GM12865 (cell line): ENCODE data around the gene ATP13A2.
A peak's percentile ranks its signal among the peaks of the same experiment; 100 is the strongest.
"Not testable (repeated sequence)": the region's sequence is repeated elsewhere in the genome, so short reads cannot be mapped to it uniquely, and the experiment has no call there.

Source experiments
- DNase-seq: peaks from one replicate; pipeline ENCODE4 v3.0.0; 2010; ENCODE audit warnings: low read depth
- H3K4me3 ChIP-seq: 2 replicates; pipeline ENCODE4 v1.5.1; 2011; ENCODE audit warnings: mild to moderate bottlenecking, low read depth, low read length, control low read depth
- CTCF ChIP-seq: IDR thresholded peaks from 2 replicates; pipeline ENCODE4 v1.5.1; 2011; ENCODE audit warnings: low read length, control low read depth, low read depth, inconsistent platforms; ENCODE audit not compliant: insufficient read depth; ENCODE audit errors: missing control alignments

Gene ATP13A2

GRCh38 chr1:16966282-16966681, 45.4 kb downstream of the ATP13A2 start:
- no peak overlapping the region for H3K4me3 ChIP-seq
- no peak for TF ChIP-seq CTCF
- DNase-seq, result no peak

GRCh38 chr1:16965486-16966067, 46.2 kb downstream of the ATP13A2 start:
- H3K4me3 ChIP-seq, result no peak overlapping the region
- no peak for DNase-seq
- TF ChIP-seq CTCF, result no peak

DNA sequence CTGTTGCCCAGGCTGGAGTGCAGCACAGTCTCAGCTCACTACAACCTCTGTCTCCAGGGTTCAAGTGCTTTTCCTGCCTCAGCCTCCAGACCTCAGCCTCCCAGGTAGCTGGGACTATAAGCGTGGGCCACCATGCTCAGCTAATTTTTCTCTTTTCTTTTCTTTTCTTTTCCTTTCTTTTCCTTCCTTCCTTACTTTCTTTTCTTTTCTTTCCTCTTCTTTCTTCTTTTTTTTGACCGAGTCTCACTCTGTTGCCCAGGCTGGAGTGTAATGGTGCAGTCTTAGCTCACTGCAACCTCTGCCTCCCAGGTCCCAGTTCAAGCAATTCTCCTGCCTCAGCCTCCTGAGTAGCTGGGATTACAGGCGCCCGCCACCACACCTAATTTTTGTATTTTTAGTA, 47.6 kb downstream of the ATP13A2 start:
- H3K4me3 ChIP-seq, DNase-seq: not testable (repeated sequence)

- H3K4me3 ChIP-seq, result no peak overlapping the region; the same call in 1 of the 2 replicates
- no peak for TF ChIP-seq CTCF
- no peak for DNase-seq
Observed at GRCh38 chr1:16961297-16962133, 50.2 kb downstream of the ATP13A2 start.

GRCh38 chr1:16960560-16961296, 51.0 kb downstream of the ATP13A2 start:
- H3K4me3 ChIP-seq, result peak overlapping the region; percentile 45
- peak; percentile 78 for DNase-seq
- TF ChIP-seq CTCF, result peak; percentile 79

- TF ChIP-seq CTCF, result no peak
- H3K4me3 ChIP-seq, result no peak overlapping the region
- DNase-seq, result no peak
Observed at GRCh38 chr1:16958475-16958874, 53.3 kb downstream of the ATP13A2 start.

DNA sequence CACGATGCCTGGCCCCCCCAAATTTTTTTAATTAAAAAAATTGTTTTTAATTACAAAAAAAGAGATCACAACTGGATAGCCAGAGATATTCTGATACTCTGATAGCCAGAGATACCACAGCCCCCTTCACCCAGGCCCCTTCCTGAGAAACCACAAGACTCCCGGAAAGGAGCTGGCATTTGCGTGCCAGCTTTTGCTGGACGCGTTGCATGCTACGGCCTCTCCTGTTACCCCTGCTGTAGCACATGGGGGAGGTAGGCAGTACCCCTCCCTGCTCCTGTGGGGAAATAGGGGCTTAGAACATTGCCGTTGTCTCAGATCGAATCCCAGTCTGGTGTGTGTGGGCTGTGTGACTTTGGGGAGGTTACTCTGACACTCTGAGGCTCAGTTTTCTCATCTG, 54.0 kb downstream of the ATP13A2 start:
- no peak for DNase-seq
- TF ChIP-seq CTCF, result no peak
- no peak overlapping the region for H3K4me3 ChIP-seq
